ENCODE results near the gene CMTM8.
"Not testable (repeated sequence)": the region's sequence is repeated elsewhere in the genome, so short reads cannot be mapped to it uniquely, and the experiment has no call there.

The CMTM8 gene, protein sequence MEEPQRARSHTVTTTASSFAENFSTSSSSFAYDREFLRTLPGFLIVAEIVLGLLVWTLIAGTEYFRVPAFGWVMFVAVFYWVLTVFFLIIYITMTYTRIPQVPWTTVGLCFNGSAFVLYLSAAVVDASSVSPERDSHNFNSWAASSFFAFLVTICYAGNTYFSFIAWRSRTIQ

DNA sequence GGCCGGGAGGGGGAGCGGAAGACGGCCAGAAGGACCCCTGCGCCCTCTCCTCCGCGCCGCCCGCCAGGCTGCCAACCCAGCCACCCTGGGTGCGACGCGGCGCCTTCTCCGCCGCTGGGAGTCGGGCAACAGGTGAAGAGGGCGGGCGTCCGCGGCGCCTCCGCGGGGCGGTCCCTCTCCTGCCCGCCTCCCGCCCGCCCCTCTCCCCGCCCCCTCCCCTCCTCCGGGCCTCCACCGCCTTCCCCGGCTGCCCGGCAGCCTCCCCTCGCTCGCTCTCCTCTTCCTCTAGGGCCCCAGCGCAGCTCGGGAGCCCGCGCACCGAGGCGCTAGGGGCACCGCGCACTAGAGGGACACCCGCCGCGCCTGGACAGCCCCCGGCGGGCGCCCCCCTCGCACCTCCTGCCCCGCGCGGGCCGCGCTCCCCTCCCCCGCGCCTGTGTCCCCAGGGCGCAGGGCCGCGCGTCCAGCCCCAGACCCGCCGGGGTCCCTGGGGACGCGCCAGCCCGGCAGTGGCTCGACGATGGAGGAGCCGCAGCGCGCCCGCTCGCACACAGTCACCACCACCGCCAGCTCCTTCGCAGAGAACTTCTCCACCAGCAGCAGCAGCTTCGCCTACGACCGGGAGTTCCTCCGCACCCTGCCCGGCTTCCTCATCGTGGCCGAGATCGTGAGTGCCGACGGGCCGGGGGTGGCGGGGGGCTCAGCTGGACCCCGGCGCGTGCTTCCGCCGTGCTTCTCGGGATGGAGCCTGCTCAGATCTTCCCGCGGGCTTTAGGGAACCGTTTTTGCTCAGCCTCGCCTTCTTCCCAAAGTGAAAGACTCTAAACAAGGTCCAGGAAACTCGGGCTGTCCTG lies at the start of gene CMTM8:
TSS of gene CMTM8 (plus strand) at position 228 of the 854 bp plus-strand sequence. CDS start at position 521, 293 bp downstream.
- DNase-seq (ENCODE audit: low read depth in 2 of 2, low spot score in 1 of 2) = peak in 1 of 2 donors; percentile 39

DNA sequence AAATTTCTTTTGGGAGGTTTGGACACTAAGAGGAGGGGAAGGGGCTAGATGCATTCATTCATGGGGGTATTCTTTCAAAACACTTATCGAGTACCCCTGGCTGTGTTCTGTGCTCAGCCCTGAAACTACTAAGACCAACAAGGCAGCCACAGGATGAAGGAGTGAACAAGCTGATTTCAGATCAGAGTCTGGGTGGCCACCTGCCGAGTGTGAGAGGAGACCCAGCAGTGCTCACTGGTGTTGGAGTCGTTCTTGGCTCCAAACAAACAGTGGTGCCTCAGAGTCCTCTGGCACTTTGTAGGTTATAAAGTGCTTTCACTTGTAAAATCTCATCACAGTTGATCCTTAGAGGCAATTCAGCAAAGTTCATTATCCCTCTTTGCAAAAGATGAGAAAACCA lies 48.8 kb upstream of the CMTM8 start:
- DNase-seq (ENCODE audit: low read depth in 2 of 2, low spot score in 1 of 2) = no peak

DNA sequence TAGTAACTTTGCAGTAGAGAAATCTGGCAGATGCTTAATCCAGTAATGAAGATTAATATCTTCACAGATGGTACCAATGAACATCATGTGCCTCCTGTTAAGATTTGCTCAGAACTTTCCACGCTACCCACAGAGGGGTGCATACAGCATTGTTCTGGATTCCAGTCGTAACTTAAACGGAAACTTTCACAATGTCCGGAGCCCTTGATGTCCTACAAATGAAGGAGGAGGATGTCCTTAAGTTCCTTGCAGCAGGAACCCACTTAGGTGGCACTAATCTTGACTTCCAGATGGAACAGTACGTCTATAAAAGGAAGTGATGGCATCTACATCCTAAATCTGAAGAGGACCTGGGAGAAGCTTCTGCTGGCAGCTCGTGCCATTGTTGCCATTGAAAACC lies 47.9 kb upstream of the CMTM8 start:
- DNase-seq (ENCODE audit: low read depth in 2 of 2, low spot score in 1 of 2) = not testable (repeated sequence)

DNA sequence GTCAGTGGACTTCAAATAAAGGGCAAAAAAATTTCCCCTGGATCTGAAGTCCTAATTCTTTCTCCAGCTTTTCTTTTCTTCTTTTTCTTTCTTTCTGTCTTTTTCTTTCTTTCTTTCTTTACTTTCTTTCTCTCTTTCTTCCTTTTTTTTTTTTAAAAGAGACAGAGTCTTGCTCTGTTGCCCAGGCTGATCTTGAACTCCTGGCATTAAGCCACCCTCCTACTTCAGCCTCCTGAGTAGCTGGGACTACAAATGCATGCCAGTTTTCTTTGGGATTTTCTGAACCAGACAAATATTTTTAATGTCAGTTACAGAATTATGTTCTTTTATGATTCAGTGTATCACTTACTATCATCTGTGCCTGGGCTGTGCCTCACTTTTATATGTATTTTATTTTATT lies 45.4 kb upstream of the CMTM8 start:
- no peak for DNase-seq (ENCODE audit: low read depth in 2 of 2, low spot score in 1 of 2)

DNA sequence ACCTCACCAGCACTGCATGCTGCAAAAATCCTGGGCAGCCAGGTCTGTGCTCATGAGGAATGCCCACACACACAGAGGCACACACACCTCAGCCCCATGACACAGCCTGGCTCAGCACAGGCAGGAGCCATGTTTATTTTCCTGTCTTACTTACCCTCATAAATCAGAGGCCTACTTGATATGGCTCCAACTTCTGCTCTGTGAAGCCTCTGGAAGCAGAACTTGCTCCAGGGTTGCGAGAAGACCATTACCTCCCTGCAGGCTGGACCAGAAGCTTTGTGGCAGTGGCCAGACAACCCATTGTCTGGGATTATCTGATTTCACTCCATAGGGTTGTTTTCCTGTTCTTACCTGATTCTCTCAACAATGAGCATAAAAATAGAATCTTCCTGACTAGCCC lies 43.8 kb upstream of the CMTM8 start:
- no peak for DNase-seq (ENCODE audit: low read depth in 2 of 2, low spot score in 1 of 2)

DNA sequence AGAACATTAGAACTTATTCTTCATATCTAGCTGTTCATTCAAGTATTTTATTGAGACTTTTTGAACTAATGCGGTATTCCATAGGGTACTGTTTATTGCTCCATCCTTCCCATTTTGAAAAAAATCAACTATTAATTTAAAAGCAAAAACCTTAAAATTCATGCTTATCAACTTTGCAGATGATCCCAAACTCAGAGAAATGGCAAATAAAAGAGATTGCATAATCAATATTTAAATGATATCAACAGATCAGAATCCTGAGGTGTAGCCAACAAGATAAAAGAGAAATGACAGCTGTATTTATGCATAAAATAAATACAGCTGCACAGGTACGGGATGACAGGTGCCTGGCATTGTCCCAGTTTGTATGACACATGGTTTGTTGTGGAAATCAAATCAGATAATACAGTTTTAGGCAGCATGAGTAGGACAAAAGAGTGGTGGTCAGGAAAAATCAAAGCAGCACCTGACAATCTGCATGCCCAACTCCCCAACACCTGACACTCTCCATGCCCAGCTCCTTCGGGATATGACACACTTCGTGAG lies 42.4 kb upstream of the CMTM8 start:
- DNase-seq (ENCODE audit: low read depth in 2 of 2, low spot score in 1 of 2) = no peak

DNA sequence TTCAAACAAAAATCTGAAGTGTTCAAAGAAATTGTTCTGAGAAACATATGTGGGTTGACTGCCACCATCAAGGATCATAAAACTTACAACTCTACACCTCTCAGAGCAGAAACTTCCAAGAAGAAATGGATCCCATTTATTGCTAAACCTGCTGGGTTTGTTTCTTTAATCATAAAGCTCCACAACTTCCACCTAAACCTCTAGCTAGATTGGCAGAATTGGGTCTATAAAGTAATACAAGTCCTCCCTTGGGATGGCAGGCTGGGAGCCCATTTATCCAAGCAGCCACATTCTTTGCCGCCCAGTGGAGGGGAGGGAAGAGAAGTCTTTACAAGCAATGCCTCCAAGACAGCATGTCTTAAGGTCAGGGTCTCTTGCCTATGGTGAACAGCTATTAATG lies 40.5 kb upstream of the CMTM8 start:
- DNase-seq (ENCODE audit: low read depth in 2 of 2, low spot score in 1 of 2) = no peak

DNA sequence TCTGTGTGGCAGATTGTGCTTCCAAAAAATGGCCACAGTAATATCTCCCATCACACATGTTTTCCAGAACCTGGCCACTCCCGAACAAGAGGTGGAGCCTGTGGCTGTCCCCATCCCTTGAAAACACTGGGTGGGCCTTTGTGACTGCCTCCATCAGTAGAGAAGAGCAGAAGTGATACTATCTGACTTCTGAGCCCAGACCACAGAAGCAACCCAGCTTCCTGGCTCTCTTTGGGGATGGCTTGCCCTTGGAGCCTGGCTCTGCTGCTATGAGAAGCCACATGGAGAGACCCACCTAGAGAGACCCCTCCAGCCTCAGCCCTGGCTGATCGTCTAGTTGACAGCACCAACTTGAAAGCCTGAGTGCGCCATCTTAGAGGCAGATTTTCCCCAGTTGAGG lies 39.8 kb upstream of the CMTM8 start:
- DNase-seq (ENCODE audit: low read depth in 2 of 2, low spot score in 1 of 2) = no peak

DNA sequence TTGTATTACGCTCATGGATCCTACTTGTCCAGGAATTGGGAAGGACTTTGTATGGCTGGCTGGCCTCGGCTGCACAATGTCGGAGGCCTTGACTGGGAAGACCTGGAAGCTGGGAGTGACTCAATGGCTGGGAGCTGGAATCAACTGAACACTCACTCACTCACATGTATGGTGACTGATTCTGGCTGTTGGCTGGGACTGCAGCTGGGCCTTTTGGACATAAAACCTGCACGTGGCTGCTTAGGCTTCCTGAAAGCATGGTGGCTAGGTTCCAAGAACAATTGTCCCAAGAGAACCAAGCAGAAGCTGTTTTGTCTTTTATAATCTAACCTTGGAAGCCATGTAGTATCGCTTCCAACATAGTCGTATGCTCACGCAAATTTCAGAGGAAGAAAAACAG lies 38.0 kb upstream of the CMTM8 start:
- DNase-seq (ENCODE audit: low read depth in 2 of 2, low spot score in 1 of 2) = no peak

DNA sequence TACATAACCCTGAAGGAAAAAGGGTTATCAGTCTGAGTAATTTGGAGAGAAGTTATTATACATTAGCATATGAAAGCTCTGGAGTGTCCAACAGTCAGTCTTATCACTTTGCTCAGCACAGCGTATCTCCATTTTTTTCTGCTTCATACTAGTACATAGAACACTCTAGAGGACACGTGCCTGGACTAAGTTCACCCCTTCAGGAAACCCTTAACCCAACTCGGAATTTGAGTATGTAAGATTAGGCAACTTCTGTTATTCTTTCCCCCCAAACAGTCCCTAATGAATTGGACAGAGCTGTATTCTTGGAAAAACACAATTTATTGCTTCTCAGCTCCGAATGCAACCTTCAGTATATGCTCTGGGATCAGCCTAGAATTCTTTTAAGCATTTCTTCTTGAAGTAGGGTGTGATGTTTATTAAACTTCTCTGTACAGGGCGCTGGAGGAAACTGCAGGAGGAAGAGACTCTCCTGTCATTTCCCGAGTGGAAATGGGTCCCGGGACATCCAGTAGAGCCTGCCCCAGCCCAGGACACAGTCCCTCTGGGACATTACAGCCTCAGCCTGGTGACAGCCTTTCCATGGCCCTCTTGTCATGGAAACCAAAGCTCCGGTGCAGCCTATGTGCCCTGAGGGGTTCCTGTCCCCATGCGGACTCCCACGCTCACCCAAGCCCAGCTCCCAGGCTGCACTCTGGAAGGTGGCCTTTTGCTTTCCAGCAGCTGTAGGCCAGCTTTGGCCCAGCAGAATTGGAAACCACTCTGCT lies 37.3 kb upstream of the CMTM8 start:
- no peak for DNase-seq (ENCODE audit: low read depth in 2 of 2, low spot score in 1 of 2)

DNA sequence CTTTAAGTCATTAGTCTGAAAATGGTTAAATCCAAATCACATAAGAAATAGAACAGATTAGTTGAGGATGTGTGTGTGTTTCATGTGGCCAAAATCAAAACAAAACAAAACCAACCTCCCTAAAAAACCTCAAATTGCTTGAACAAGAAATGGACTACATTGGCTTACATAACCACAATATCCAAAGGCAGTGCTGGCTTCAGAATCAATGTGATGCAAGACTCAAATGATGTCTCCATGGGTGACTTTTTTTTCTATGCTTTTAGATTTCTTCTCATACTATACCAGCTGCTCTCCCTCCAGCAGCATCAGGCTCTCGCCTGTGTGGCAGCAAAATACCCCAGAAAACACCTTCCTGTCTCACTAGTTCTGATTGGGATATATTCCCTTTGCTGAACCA lies 36.0 kb upstream of the CMTM8 start:
- DNase-seq (ENCODE audit: low read depth in 2 of 2, low spot score in 1 of 2) = no peak

DNA sequence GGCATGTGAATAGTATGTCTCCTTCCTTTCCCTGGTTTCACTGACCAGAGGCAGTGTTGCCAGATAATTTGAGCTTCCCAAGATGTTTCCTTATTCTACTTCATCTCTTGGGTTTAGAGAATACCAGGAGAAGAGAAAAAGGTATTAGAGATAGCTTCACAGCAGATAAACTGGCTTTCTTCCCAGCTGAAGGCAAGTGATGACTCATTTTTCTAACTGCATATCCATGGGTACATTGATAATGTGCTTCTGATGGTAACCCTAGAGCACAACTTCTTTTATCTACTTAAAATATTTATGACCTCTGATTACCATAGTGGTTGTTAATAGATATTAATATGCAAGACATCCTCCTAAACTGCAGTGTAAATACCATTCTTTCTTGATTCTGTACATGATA lies 34.6 kb upstream of the CMTM8 start:
- no peak for DNase-seq (ENCODE audit: low read depth in 2 of 2, low spot score in 1 of 2)

DNA sequence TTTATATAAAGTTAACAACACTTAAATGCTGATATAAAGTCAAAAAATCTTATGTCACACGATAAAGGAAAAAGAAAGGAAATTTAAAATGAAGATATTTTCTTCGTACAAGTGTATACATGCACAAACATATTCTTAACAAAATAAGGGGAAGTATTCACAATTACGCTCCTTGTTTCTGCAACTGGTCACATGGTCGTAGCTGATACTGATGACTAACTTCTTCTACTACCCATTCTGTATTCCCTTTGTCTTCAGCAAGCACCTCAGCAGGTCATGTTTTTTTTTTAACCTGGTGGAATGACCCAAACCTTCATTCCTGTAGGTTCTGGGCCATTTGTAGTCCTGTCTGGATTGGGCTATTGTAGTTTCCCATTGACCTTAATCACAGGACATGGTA lies 30.0 kb upstream of the CMTM8 start:
- DNase-seq (ENCODE audit: low read depth in 2 of 2, low spot score in 1 of 2) = no peak

DNA sequence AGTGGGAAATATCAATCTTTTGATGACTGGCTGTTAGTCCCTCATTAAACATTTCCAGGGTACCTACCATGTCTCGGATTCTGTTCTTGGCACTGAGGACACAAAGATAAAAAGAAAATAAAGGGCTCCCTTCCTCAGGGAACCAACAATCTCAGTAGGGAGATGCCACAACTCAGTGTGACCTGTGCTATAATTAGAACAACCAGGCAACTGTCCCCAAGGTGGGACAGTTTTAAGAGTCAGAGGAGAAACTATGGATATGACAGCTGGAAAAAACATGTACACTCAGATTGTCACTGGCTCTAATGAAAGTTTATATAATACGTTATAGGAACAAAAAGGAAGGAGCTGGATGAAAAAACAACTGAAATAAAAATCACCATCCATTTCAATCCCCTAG lies 23.3 kb upstream of the CMTM8 start:
- no peak for DNase-seq (ENCODE audit: low read depth in 2 of 2, low spot score in 1 of 2)

DNA sequence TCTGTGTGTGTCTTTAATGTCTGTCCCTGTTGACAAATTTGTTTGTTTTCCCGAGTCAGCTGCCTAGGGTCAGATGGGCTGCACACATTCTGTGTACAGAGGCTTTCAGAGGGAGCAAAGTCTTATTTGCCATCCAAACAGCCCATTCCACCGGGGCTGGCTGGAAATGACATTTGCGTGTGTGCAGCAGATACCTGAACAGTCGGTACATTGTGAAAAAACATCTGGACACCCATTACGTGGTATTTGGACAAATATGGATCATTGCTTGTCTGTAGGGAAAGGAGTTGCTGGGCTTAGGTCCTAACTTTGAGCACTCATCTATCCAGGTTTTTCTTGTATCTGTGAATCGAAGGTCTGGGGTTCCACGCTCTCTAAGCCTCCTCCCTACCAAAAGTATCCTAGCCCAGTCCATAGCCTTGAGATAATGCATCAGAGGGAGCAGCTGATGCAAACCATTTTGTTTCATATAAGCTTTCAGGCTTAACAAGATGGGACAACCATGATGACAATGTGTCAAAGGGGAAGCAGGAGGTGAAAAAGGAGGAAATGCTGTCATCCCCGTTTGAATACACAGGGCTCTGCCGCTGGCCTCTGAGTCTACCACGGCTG lies 22.2 kb upstream of the CMTM8 start:
- DNase-seq (ENCODE audit: low read depth in 2 of 2, low spot score in 1 of 2) = no peak

DNA sequence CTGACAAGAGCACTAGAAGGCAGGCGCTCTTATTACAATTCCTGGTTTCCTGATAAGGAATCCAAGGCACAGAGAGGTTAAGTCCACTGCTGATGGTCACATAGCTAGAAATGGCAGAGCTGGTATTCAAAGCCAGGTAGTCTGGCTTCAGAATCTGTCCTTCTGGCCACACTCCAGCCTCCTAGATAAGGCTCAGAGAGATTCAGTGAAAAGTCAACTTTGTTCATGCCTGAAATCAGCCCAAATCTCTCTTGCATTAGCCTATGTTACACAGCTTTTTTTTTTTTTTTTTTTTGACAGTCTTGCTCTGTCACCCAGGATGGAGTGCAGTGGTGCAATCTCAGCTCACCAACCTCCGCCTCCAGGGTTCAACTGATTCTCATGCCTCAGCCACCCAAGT lies 21.1 kb upstream of the CMTM8 start:
- no peak for DNase-seq (ENCODE audit: low read depth in 2 of 2, low spot score in 1 of 2)

DNA sequence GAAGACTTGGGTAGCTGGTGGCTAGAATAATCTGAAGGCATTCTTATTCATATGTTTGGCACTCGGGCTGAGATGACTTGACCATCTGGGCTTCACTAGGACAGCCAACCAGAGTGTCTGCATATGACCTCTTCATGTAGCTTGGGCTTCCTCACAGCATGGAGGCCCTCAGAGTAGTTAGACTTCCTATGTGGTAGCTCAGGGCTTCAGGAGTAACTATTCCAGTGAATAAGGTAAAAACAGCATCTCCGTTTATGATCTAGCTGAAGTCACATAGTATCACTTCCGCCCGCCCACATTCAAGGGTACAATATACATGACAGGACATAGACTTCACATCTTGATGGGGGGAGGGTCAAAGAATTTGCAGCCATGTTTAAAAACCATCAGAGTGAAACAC lies 18.9 kb upstream of the CMTM8 start:
- no peak for DNase-seq (ENCODE audit: low read depth in 2 of 2, low spot score in 1 of 2)

DNA sequence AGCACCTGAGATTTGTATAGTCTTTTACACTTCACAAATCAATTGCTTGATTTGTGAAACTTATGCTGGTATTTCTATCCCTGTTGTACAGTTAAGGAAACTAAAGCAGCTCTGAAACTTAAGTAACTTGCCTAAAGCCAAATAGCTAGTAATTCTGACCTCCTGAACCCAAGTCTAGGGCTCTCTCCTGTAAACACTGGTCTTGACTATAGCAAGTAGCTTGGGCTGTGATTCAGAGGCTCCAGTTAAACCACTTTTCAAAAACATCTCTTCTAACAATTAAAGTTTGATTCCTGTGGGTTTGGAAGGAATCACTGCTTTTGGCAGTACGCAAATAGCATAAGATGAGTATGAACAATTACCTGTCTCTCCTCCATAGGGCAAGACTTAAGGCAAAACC lies 18.5 kb upstream of the CMTM8 start:
- no peak for DNase-seq (ENCODE audit: low read depth in 2 of 2, low spot score in 1 of 2)

DNA sequence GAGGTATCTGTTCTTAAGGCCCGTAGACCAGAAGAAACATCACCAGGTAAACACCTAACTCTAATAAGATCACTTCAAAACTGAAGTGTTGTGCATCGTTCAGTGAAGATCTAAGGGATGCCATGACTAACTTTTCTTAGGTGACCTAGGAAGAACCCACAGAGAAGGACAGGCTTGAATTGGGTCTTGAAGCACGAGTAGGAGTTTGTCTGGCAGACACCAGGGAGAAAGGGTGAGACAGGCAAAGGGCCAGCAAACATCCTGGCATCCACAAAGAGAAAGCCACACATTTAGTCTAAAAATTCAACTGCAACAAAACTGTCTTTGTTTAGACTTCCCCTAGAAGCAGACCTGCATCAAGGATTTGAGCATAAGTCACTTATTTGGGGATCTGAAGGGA lies 15.5 kb upstream of the CMTM8 start:
- no peak for DNase-seq (ENCODE audit: low read depth in 2 of 2, low spot score in 1 of 2)

DNA sequence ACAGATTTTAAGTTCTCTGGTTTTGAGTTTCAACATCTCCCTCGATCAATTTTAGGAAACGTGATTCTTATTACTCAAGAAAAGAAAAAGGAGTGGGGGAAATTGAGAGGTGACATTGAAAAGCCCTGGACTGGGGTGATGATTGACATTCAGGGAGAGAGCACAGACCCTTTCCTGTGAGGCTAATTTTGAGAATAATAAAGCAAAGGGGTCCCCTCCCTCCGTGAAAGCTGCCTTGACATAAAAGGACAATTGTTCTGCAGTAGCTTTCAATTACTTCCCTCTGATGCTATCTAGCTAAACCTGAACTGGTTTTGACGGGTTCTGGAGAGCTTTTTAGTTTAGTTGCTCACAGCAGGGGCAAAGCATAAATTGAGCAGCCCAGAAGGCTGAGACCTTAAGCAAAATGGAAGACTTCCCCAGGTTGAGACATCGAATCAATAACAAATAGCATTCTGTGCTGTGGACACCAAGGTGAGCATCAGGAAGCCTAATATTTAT lies 14.4 kb upstream of the CMTM8 start:
- DNase-seq (ENCODE audit: low read depth in 2 of 2, low spot score in 1 of 2) = no peak

DNA sequence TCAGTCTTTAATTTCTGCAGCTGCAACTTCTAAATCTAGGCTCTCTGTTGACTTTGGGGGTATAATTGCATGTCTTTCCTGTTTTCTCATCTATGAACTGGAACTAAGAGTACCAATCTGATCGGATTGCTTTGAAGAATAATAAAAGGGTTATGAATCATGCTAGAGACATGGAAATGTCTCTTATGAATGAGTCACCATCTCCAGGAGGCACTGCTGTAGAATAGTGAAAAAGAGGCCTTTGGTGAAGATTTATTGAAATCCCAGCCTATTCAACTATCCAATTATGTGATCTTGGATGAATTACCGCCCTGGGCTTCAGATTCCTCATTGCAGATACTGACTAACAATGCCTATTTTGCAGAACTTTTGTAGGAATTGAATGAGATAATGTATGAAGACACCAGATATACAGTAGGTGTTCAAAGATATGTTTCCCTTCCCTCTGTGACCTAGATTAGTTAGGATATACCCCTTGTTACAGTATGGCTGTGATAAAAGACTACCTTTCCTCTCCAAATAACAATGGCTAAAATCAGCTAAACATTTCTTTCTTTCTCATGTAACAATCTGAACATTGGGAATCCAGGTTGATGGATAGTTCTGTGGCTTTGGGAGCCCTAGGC lies 11.5 kb upstream of the CMTM8 start:
- no peak for DNase-seq (ENCODE audit: low read depth in 2 of 2, low spot score in 1 of 2)

Measured in stimulated activated CD8-positive, alpha-beta memory T cell treated with anti-CD3 and anti-CD28 coated beads, Interleukin-4, amount 100 ng/mL, for 1 hour (primary cell).